COLO829 (cell line): ENCODE measurements around the gene ILF3.

Source experiments
- DNase-seq: peaks from one replicate; pipeline ENCODE4 v3.0.0; 2012; ENCODE audit warnings: low spot score

ILF3 gene

DNA sequence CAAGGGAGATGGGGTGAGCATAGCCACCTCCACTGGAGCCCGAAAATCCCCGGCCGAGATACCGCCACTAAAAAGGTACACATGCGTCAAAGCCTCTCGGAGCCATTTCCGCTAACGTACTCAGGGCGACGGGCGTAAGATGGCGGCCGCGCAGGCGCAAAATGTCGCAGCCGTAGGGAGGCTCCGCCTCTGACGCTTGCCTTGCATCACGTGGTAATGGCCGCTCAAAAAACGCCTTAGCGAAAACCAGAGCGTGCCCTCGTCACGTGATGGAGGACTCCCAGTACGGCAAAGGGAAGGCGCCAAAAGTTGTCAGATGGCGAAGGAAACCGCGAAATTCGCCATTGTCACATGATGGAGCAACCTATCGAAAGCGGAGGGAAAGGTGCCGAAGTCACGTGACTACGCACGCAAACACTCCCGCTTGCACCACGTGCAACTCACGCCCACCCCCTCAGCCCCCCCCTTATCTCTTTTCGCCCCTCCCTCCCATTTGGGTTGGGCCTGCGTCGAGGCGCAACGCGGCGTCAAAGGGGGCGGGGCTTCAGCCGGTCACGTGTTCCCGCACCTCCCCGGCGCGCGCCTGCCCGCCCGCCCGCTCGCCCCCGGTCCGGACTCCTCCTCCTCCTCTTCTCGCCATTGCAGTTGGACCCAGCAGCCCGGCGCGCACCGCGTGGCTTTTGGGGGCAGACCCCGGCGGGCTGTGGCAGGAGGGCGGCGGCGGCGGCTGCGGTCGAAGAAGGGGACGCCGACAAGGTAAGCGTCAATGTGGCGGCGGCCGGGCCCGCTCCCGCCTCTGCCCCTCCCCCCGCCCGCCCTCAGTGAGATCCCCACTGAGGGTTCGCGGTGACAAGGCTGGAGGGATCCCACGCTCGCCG lies at the start of gene ILF3:
ILF3 (plus strand) TSS at position 615 of the 878 bp plus-strand sequence. CDS start 16,260 bp downstream, outside the sequence.
- peak; percentile 99 for DNase-seq

GRCh38 chr19:10604460-10604980 lies 49.6 kb upstream of the ILF3 start:
- no peak for DNase-seq

DNA sequence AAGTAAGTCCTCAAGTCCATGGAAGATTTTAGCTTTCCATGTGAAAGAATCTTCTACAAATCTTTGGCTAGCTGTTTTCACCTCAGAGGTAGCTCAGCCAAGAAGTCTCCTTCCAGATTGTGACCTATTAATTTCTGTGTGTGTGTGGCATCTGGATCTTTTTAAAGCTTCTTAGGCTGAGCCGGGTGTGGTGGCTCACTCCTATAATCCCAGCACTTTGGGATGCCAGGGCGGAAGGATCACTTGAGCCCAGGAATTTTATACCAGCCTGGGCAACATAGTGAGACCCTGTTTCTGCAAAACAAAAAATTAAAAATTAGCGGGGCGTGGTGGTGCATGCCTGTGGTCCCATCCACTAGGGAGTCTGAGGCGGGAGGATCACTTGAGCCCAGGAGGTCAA lies 42.2 kb upstream of the ILF3 start:
- DNase-seq, result no peak

DNA sequence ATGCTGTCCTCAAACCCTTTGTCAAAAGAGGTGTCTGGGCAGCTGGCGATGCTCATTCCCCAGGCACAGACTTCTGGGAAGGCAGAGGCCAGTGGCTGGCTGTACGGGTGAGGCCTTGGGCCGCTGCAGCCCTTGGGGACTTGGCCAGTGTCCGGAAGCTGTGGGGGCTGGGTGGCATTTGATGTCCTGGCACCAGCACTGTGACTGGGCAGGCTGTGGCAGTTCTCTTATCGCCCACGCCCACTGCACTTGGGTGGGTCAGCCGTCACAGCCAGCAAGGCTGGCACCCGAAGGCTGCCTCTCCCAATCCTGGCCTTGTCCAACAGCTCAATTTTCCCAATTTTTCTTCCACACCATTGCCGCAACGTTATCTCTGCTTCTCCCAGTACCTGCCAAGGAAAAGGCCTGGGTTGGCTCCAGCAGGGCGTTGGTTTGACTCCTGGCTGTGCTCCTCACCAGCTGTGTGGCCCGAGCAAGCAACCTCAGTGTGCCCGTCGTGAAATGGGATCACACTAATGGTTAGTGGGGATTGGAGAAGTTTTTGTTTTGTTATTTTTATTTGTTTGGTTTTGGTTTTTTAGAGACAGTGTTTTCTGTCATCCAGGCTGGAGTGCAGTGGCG lies 41.5 kb upstream of the ILF3 start:
- no peak for DNase-seq

DNA sequence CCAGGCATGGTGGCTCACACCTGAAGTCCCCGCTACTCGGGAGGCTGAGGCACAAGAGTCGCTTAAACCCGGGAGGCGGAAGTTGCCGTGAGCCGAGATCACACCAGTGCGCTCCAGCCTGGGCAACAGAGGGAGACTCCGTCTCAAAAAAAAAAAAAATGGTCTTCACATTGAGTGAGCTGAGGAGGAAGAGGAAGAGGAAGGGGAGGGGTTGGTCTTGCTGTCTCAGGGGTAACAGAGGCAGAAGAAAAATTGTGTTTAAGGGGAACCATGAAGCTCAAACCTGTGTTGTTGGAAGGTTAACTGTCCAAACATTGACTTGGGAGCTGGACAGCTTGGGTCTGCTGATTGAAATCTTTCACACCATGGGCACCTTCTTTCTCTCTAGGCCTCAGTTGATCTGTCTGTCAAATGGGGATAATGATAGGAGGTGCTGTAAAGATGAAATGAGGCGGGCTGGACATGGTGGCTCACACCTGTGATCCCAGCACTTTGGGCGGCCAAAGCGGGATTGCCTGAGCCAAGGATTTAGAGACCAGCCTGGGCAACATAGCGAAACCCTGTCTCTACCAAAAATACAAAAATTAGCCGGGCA lies 38.6 kb upstream of the ILF3 start:
- no peak for DNase-seq

DNA sequence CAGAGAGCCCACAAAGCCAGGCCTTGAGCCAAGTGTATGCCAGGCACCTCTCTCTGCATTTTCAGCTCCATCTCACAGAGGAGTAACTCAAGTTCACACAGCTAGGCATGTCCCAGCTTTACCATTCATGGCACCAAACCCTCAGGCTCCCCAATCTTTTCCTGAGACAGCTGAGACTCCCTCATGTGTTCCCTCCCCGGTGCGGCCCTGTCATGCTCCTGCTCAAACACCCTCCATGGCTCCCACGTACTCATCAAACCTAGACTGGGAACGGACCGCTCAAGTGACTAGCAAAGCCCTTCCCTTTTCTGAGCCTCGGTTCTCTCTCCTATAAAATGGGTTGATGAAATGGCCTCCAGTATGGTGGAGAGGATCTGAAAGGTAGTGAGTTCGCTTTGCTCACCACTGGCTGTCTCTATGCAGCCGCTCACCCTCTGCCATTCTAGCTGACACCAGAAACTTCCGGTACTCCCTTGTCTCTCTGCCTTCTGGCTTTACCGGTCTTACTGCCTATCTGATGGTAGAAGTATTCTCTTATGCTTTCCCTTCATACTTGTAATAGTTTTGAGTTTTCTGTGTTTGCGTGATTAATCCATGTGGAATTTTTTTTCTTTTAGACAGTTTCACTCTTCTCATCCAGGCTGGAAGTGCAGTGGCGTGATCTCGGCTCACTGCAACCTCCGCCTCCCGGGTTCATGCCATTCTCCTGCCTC lies 36.6 kb upstream of the ILF3 start:
- DNase-seq, result no peak

- DNase-seq, result no peak
Measured at GRCh38 chr19:10618846-10619245, 35.3 kb upstream of the ILF3 start.

DNA sequence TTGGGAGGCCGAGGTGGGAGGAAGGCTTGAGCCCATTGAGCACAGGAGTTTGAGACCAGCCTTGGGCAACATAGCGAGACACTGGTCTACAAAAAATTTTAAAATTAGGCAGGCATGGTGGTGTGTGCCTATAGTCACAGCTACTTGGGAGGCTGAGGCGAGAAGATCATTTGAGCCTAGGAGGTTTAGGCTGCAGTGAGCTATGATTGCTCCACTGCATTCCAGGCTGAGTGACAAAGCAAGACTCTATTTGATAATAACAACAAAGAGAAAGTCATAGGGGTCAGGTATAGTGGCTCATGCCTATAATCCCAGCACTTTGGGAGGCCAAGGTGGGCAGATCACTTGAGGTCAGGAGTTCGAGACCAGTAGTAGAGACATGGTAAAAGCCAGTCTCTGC lies 33.4 kb upstream of the ILF3 start:
- no peak for DNase-seq

- DNase-seq, result no peak
Measured at GRCh38 chr19:10621966-10622365, 32.2 kb upstream of the ILF3 start.

DNA sequence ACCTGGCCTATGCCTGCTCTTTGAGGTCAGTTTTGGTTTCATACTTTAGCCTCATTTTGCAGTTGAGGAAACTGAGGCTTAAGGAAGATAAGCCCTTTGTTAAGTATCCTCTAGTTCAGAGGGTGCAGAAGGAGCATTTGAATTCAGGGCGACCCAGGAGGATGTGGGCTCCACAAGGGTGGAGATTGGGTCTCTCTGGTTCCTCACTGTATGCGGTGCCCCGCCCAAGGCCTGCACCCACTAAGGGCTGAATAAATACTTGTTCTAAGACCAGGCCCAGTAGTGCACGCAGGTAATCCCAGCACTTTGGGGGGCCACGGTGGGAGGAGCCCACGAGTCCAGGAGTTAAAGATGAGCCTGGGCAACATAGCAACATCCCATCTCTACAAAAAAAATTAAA lies 29.6 kb upstream of the ILF3 start:
- no peak for DNase-seq

DNA sequence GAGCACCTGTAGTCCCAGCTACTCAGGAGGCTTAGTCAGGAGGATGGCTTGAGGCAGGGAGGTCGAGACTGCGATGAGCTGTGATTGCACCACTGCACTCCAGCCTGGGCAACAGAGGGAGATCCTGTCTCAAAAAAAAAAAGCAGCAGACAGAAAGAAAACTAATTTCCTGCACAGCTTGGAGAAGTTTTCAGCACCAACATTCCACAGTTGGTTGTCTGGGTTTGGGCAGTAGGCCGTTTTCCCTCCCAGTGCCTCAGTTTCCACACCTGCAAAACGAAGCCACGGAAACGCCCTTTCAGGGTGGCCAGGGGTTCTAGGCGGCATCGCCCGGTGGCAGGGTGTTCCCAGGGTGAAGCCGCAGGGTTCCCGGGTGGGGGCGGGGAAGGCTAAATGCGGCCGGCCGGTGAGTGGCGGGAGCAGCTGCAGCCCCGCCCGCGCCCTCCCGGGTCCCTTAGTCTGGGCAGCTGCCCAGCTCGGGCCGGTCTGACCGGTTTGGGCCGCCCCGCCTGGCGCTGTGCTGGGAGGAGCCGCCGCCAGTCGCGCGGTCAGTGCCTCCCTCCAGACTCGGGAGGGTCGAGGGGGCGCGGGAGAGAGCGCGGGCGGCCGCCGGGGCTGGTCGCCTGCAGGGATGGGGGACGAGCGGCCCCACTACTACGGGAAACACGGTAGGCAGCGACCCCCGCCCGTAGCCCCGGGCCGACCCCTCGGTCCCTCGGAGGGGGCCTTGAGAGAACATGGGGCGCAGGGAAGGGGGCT lies 29.0 kb upstream of the ILF3 start, which contains the start of gene SLC44A2:
SLC44A2 (plus strand) TSS at position 551 of the 759 bp plus-strand sequence; CDS start at position 632, 81 bp downstream.
- DNase-seq, result peak; percentile 21

DNA sequence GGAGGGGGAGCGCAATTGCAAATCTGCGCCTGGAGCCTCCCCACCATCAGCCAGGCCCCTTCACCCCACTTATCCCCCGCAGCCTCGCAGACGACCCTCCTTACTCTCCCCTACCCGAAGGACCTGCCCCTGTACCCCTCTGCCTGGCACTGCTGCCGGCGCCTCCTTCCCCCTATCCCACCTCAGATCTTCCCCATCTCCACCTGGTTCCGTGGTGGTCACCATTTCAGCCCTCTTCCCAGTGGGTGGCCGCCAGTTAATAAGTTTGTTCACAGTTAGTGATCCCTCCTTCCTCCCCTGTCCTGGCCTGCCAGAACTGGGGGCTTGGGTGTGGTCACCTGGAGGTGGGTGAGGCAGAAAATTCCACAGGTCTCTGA lies 28.4 kb upstream of the ILF3 start:
- DNase-seq, result no peak

- DNase-seq, result no peak
Measured at GRCh38 chr19:10631874-10632273, 22.3 kb upstream of the ILF3 start.

DNA sequence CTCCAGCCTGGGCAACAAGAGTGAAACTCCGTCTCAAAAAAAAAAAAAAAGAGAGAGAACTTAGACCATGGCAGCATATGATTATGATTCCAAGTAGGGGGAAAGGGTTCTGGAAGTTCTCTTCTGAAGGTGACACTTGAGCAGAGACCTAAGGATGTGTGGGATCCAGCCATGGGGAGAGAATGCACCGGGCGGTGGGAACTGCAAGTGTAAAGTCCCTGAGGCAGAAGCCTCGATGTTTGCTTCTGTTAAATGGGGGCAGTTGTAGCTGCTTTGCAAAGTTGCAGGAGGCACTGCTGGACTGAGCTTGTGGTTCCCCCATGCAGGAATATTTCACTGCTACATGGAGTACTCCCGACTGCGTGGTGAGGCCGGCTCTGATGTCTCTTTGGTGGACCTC lies 19.7 kb upstream of the ILF3 start:
- DNase-seq, result no peak

- DNase-seq, result no peak
Measured at GRCh38 chr19:10634963-10635362, 19.2 kb upstream of the ILF3 start.

- DNase-seq, result no peak
Measured at GRCh38 chr19:10636304-10636972, 17.7 kb upstream of the ILF3 start.

DNA sequence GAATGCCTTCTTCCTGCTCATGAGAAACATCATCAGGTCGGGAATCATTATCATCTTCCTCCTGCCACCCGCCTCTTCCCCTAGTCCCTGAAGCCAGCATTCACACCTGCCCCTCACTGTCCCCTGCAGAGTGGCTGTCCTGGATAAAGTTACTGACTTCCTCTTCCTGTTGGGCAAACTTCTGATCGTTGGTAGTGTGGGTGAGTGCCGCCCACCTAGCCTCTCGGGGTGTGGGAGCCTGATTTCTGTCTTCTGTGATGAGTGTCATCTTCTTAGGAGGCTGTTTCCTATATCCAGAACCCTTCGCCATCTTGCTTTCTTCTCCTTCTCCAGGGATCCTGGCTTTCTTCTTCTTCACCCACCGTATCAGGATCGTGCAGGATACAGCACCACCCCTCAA lies 16.3 kb upstream of the ILF3 start:
- DNase-seq, result no peak

DNA sequence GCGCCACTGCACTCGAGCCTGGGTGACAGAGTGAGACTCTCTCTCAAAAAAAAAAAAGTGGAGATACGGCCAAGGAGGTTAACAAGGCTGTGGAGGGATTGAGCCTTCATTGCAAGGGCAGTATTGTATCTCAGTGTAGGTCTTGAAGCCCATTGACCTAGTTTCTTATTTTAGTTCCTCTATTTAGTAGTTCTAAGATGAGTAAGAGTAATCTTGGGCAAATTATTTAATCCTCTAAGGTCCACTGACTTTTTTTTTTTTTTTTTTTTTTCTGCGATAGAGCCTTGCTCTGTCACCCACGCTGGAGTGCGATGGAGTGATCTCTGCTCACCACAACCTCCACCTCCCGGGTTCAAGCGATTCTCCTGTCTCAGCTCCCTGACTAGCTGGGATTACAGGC lies 14.3 kb upstream of the ILF3 start:
- DNase-seq, result no peak

DNA sequence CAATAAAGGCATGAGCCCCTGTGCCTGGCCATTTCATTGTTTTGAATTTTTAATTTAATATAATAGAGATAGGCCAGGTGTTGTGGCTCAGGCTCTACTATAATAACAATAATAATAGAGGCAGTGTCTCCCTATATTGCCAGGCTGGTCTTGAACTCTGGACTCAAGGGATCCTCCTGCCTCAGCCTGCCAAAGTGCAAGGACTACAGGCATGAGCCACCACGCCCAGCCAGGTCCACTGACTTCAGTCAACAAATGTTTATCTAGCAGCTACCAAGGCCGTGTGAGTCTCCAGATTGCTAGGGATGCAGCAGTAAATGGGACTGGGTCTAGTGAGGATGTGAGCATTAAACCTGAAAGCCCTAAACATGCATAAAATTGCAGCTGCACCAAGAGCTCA lies 13.8 kb upstream of the ILF3 start:
- DNase-seq, result no peak

DNA sequence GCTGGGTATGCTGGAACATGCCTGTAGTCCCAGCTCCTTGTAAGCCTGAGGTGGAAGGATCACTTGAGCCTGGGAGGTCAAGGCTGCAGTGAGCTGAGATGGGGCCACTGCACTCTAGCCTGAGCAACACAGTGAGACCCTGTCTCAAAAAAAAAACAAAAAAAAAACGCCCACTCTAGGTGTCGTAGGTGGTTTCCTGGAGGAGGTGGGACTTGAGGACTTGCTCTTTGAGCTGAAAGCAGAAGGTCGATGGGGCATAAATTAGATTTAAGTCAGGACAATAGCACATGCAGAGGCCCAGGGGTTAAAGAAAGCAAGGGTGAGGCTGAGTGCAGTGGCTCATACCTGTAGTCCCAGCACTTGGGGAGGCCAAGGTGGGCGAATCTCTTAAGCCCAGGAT lies 12.9 kb upstream of the ILF3 start:
- DNase-seq, result no peak
